Activated B cell treated with CpG ODN at 0.5 μM for 24 hours (primary cell): Measurements from ENCODE around the gene POLR1G. TPM values are rescaled to one million over a fixed set of nuclear protein-coding genes. Genes with fewer than 3 reads are reported as not detected.

Experiments used
- ATAC-seq: fragments of 200-7000 bp; cut with Tn5 transposase; one replicate; pipeline ENCODE4 v1.10.0; 2021; ENCODE audit warnings: low read depth, mild to moderate bottlenecking, moderate library complexity
- CTCF ChIA-PET: fragments of 350-600 bp; sonication (Branson Sonifier 250); formaldehyde crosslinking; loops from one replicate; lab custom pipeline; 2021; ENCODE audit warnings: antibody characterized with exemption; lab: Charles Lee
- POLR2A ChIA-PET: fragments of 350-600 bp; sonication (Branson Sonifier 250); formaldehyde crosslinking; loops from one replicate; lab custom pipeline; 2021; ENCODE audit warnings: antibody characterized with exemption; lab: Charles Lee
- DNase-seq: peaks from one replicate; pipeline ENCODE4 v3.0.0; 2022
- H3K27ac Mint-ChIP-seq: one replicate; pipeline ENCODE4 v1.8.0; 2020; ENCODE audit warnings: mixed read lengths
- H3K27me3 Mint-ChIP-seq: one replicate; pipeline ENCODE4 v1.8.0; 2021; ENCODE audit warnings: mixed read lengths
- H3K36me3 Mint-ChIP-seq: one replicate; pipeline ENCODE4 v1.8.0; 2021; ENCODE audit warnings: low read depth, mixed read lengths
- H3K4me1 Mint-ChIP-seq: one replicate; pipeline ENCODE4 v1.8.0; 2021; ENCODE audit warnings: mixed read lengths
- H3K4me3 Mint-ChIP-seq: one replicate; pipeline ENCODE4 v1.8.0; 2020; ENCODE audit warnings: mild to moderate bottlenecking, mixed read lengths
- H3K9me3 Mint-ChIP-seq: one replicate; pipeline ENCODE4 v1.8.0; 2020; ENCODE audit warnings: mixed read lengths
- intact Hi-C: fragments of 100-400 bp; cut with micrococcal nuclease; formaldehyde crosslinking; loops from one replicate; pipeline ENCODE4 v1.15.1; 2024
- total RNA-seq: library from RNA; stranded (reverse); gene quantifications from 2 replicates; pipeline ENCODE4 v1.2.3, GENCODE V29; 2022
- TF ChIP-seq, protein P1 (sequence below): fragments of 200-600 bp; IDR thresholded peaks from one replicate; pipeline ENCODE4 v1.8.0; 2022; ENCODE audit warnings: antibody characterized with exemption, mild to moderate bottlenecking

The POLR1G gene
- total RNA-seq, 1 donor from 2014 or later: 6.7 TPM

GRCh38 chr19:45455707-45456499, 49.5 kb downstream of the POLR1G start:
- POLR2A ChIA-PET: interaction anchor here (0.7 to 2.4 kb wide), 3 partner anchors 12 to 56 kb away, joined by 3 to 33 read pairs (median 4); partner anchors contain the start of gene FOSB
- no peaks in the 10 kb centered on the region for H3K9me3 Mint-ChIP-seq
- CTCF ChIA-PET: interaction anchor here (2.0 to 2.8 kb wide), 2 partner anchors 16 to 23 kb away, joined by 6 to 12 read pairs; no protein-coding TSS in a partner anchor
- H3K27ac Mint-ChIP-seq: peak overlapping the region; percentile 80
- TF ChIP-seq, protein P1, sequence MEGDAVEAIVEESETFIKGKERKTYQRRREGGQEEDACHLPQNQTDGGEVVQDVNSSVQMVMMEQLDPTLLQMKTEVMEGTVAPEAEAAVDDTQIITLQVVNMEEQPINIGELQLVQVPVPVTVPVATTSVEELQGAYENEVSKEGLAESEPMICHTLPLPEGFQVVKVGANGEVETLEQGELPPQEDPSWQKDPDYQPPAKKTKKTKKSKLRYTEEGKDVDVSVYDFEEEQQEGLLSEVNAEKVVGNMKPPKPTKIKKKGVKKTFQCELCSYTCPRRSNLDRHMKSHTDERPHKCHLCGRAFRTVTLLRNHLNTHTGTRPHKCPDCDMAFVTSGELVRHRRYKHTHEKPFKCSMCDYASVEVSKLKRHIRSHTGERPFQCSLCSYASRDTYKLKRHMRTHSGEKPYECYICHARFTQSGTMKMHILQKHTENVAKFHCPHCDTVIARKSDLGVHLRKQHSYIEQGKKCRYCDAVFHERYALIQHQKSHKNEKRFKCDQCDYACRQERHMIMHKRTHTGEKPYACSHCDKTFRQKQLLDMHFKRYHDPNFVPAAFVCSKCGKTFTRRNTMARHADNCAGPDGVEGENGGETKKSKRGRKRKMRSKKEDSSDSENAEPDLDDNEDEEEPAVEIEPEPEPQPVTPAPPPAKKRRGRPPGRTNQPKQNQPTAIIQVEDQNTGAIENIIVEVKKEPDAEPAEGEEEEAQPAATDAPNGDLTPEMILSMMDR: no peak
- peak overlapping the region; percentile 67 for H3K4me3 Mint-ChIP-seq
- intact Hi-C loops: loop anchor here (1.0 kb wide), 1 partner anchor 11 kb away; the partner anchor contains the start of gene FOSB
- DNase-seq (peak; percentile 69), ATAC-seq (peak; percentile 59)
- H3K27me3 Mint-ChIP-seq: no peaks in the 10 kb centered on the region
- H3K36me3 Mint-ChIP-seq: no peaks in the 10 kb centered on the region
- peaks cover 44% of the 10 kb centered on the region for H3K4me1 Mint-ChIP-seq

GRCh38 chr19:45456500-45456815, 50.0 kb downstream of the POLR1G start:
- intact Hi-C loops: loop anchor here (1.0 kb wide), 1 partner anchor 11 kb away; the partner anchor contains the start of gene FOSB
- no peaks in the 10 kb centered on the region for H3K9me3 Mint-ChIP-seq
- no peak for ATAC-seq
- CTCF ChIA-PET: interaction anchor here (2.8 kb wide), 1 partner anchor 17 kb away, joined by 12 read pairs; no protein-coding TSS in a partner anchor
- POLR2A ChIA-PET: interaction anchor here (0.6 to 2.4 kb wide), 5 partner anchors 12 to 244 kb away, joined by 3 to 33 read pairs (median 4); partner anchors contain the start of gene FOSB
- TF ChIP-seq, protein P1: no peak
- H3K36me3 Mint-ChIP-seq: no peaks in the 10 kb centered on the region
- no peak for DNase-seq
- H3K4me1 Mint-ChIP-seq: peaks cover 43% of the 10 kb centered on the region
- no peaks in the 10 kb centered on the region for H3K27me3 Mint-ChIP-seq
- no peak overlapping the region for H3K4me3 Mint-ChIP-seq
- H3K27ac Mint-ChIP-seq: no peak overlapping the region

DNA sequence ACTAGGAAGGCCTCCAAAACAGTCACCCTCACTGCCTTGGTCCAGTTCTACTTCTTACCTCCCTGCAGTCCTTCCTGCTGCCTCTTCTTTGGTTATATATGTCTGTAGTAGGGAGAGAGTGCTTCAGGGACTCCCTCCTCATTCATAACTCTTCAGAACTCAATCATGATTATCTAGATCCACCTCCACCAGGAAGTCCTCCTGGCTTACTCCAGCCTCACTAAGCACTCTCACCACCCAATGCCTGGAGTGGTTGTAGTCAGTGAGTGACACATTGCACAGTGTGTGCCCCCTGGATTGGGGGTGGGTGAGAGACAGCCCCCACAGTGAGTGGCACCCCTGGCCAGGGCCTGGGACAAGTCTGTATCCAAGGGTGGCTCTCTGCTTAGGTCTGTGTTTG, 51.3 kb downstream of the POLR1G start:
- CTCF ChIA-PET: interaction anchor here (2.8 kb wide), 1 partner anchor 18 kb away, joined by 12 read pairs; no protein-coding TSS in a partner anchor
- intact Hi-C loops: no loop called here
- Mint-ChIP-seq H3K36me3 (no peaks in the 10 kb centered on the region), H3K4me1 (peaks cover 36% of the 10 kb centered on the region), H3K9me3 (no peaks in the 10 kb centered on the region), H3K27me3 (no peaks in the 10 kb centered on the region), H3K4me3 (no peak overlapping the region), H3K27ac (no peak overlapping the region)
- POLR2A ChIA-PET: interaction anchor here (1.0 to 2.4 kb wide), 2 partner anchors 9 to 10 kb away, joined by 4 to 33 read pairs; partner anchors contain the start of gene FOSB
- no peak for DNase-seq
- TF ChIP-seq, protein P1: no peak
- ATAC-seq: no peak

Other genes starting within 250 kb of the POLR1G start
- gene NKPD1, start 245.7 kb upstream of the POLR1G start, total RNA-seq: 0.11 and 0.12 TPM in 2 replicates
- gene TRAPPC6A, start 228.4 kb upstream of the POLR1G start, total RNA-seq: 51.8 and 56.0 TPM in 2 replicates
- 15.6 and 16.5 TPM in 2 replicates for gene BLOC1S3, start 227.9 kb upstream of the POLR1G start, total RNA-seq
- not detected in 2 replicates for gene EXOC3L2, start 161.2 kb upstream of the POLR1G start, total RNA-seq
- gene MARK4, start 155.4 kb upstream of the POLR1G start, total RNA-seq: 26.0 and 28.0 TPM in 2 replicates
- not detected in 2 replicates for gene CKM, start 83.8 kb upstream of the POLR1G start, total RNA-seq
- not detected in 2 replicates for gene KLC3, start 65.9 kb upstream of the POLR1G start, total RNA-seq
- gene ERCC2, start 36.1 kb upstream of the POLR1G start, total RNA-seq: 29.8 and 31.5 TPM in 2 replicates
- 4.0 and 5.1 TPM in 2 replicates for gene PPP1R13L, start 1.6 kb upstream of the POLR1G start, total RNA-seq
- 69.2 and 71.6 TPM in 2 replicates for gene ERCC1, start 17.3 kb downstream of the POLR1G start, total RNA-seq
- 16.8 and 20.4 TPM in 2 replicates for gene FOSB, start 61.4 kb downstream of the POLR1G start, total RNA-seq
- 1.2 and 1.5 TPM in 2 replicates for gene RTN2, start 90.4 kb downstream of the POLR1G start, total RNA-seq
- gene PPM1N, start 91.8 kb downstream of the POLR1G start, total RNA-seq: 0.80 and 1.4 TPM in 2 replicates
- 294 and 300 TPM in 2 replicates for gene VASP, start 100.8 kb downstream of the POLR1G start, total RNA-seq
- gene OPA3, start 178.2 kb downstream of the POLR1G start, total RNA-seq: 12.0 and 14.4 TPM in 2 replicates
- gene GPR4, start 195.6 kb downstream of the POLR1G start, total RNA-seq: not detected in 2 replicates
- gene EML2, start 232.8 kb downstream of the POLR1G start, total RNA-seq: 73.8 and 97.7 TPM in 2 replicates